ENCODE data around the gene PKDCC. TPM values are rescaled to one million over a fixed set of nuclear protein-coding genes. Genes with fewer than 3 reads are reported as not detected.

The PKDCC gene
- total and polyA plus RNA-seq, 10 of the 15 experiments (the other 5 are each of a cell fraction or from before 2014, with no cell fraction given), result 0.13 to 10.2 (median 2.3) TPM

DNA sequence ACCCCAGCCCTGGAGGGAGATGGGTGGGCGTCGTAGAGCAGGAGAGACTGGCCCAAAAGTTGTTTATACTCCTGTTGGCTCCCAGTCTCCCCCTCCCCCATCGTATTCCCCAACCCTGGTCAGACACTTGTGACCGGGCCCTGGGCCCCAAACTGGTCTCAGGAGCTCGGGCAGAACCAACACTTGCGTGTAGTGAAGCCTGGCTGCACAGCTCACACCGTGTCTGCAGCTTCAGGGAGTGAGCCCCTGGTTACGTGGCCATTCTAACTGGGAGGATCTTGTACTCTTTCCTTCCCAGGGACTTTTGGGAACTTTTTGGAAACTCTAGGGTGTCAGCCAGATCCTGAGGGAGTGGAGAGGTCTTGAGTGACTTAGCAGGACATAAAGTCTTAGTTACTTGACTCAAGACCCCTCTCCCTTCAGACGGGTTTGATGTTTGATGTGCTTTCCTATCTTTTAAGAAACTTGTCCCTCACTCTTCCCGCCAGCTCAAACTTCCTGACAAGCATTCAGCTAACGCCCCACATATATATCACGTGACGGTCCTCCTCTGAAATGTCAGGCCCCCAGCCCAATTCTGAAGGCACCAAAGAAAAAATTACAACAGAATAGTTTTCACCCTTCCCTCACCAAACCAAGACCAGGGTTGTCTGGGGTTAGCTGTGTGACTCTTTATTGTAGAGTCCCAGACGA lies 2.3 kb downstream of the PKDCC start:
- no peak for DNase-seq (ENCODE audit: low read depth, low spot score)
- FAIRE-seq, result no peak
- in situ Hi-C loops (cut with MboI) (no loop called here), intact Hi-C loops (cut with micrococcal nuclease; ENCODE audit: unreplicated experiment) (no loop called here)
- RAD21 ChIA-PET (ENCODE audit: unreplicated experiment), result no interaction called here
- Histone ChIP-seq H3K79me2 (ENCODE audit: control insufficient read depth, insufficient read depth, low read length) (no peaks in the 10 kb centered on the region), H3K9ac (ENCODE audit: control insufficient read depth, insufficient read depth, low read length) (no peak overlapping the region), H3K4me3 (no peak overlapping the region), H3K4me2 (ENCODE audit: control insufficient read depth, insufficient read depth) (no peak overlapping the region), H3K36me3 (ENCODE audit: control insufficient read depth in 2 of 2, insufficient read depth in 2 of 2, low read length in 1 of 2) (no peaks in the 10 kb centered on the region), H3K27ac (ENCODE audit: control insufficient read depth, insufficient read depth) (no peak overlapping the region), H3K27me3 (replicated peaks in 1 of 2; ENCODE audit: control insufficient read depth in 2 of 2, insufficient read depth in 2 of 2, low read length in 1 of 2) (peaks cover 12 to 15% of the 10 kb centered on the region in 2 experiments), H4K20me1 (ENCODE audit: control insufficient read depth, insufficient read depth) (no peaks in the 10 kb centered on the region), H3K9me3 (replicated peaks; ENCODE audit: control insufficient read depth, insufficient read depth, low read length) (no peaks in the 10 kb centered on the region), H3K4me1 (ENCODE audit: control insufficient read depth, insufficient read depth, low read length) (no peaks in the 10 kb centered on the region), H2AFZ (ENCODE audit: control insufficient read depth, low read depth, low read length) (no peak overlapping the region)
- POLR2A ChIA-PET, result no interaction called here
- no TSS peak for BruUV-seq (replicated peaks)
- 42% methylated on average over 14 of the region's 14 CpGs for WGBS (ENCODE audit: insufficient coverage, insufficient replicate concordance, low lambda C conversion rate, missing lambda C conversion rate)
- TF ChIP-seq, protein P1, sequence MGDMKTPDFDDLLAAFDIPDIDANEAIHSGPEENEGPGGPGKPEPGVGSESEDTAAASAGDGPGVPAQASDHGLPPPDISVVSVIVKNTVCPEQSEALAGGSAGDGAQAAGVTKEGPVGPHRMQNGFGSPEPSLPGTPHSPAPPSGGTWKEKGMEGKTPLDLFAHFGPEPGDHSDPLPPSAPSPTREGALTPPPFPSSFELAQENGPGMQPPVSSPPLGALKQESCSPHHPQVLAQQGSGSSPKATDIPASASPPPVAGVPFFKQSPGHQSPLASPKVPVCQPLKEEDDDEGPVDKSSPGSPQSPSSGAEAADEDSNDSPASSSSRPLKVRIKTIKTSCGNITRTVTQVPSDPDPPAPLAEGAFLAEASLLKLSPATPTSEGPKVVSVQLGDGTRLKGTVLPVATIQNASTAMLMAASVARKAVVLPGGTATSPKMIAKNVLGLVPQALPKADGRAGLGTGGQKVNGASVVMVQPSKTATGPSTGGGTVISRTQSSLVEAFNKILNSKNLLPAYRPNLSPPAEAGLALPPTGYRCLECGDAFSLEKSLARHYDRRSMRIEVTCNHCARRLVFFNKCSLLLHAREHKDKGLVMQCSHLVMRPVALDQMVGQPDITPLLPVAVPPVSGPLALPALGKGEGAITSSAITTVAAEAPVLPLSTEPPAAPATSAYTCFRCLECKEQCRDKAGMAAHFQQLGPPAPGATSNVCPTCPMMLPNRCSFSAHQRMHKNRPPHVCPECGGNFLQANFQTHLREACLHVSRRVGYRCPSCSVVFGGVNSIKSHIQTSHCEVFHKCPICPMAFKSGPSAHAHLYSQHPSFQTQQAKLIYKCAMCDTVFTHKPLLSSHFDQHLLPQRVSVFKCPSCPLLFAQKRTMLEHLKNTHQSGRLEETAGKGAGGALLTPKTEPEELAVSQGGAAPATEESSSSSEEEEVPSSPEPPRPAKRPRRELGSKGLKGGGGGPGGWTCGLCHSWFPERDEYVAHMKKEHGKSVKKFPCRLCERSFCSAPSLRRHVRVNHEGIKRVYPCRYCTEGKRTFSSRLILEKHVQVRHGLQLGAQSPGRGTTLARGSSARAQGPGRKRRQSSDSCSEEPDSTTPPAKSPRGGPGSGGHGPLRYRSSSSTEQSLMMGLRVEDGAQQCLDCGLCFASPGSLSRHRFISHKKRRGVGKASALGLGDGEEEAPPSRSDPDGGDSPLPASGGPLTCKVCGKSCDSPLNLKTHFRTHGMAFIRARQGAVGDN (IDR thresholded peaks at IDR 0.05), result no peak
- no peak for TF ChIP-seq ZNF207 (IDR thresholded peaks at IDR 0.05; ENCODE audit: borderline replicate concordance)
- no peak for TF ChIP-seq KLF5 (IDR thresholded peaks at IDR 0.05; ENCODE audit: partially characterized antibody)
- no peak for TF ChIP-seq ZNF622 (IDR thresholded peaks at IDR 0.05)
- TF ChIP-seq, protein P2, sequence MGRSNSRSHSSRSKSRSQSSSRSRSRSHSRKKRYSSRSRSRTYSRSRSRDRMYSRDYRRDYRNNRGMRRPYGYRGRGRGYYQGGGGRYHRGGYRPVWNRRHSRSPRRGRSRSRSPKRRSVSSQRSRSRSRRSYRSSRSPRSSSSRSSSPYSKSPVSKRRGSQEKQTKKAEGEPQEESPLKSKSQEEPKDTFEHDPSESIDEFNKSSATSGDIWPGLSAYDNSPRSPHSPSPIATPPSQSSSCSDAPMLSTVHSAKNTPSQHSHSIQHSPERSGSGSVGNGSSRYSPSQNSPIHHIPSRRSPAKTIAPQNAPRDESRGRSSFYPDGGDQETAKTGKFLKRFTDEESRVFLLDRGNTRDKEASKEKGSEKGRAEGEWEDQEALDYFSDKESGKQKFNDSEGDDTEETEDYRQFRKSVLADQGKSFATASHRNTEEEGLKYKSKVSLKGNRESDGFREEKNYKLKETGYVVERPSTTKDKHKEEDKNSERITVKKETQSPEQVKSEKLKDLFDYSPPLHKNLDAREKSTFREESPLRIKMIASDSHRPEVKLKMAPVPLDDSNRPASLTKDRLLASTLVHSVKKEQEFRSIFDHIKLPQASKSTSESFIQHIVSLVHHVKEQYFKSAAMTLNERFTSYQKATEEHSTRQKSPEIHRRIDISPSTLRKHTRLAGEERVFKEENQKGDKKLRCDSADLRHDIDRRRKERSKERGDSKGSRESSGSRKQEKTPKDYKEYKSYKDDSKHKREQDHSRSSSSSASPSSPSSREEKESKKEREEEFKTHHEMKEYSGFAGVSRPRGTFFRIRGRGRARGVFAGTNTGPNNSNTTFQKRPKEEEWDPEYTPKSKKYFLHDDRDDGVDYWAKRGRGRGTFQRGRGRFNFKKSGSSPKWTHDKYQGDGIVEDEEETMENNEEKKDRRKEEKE (IDR thresholded peaks at IDR 0.05), result no peak
- no peak for TF ChIP-seq SREBF2 (IDR thresholded peaks at IDR 0.05; ENCODE audit: low read length)
- CTCF ChIA-PET, result no interaction called here
- SMC1A ChIA-PET (ENCODE audit: uncharacterized antibody, unreplicated experiment), result no interaction called here
- no peak for ATAC-seq
